Measurements from ENCODE around the gene PCDHA7. TPM values are rescaled to one million over a fixed set of nuclear protein-coding genes. Genes with fewer than 3 reads are reported as not detected.
"Not testable (repeated sequence)": the region's sequence is repeated elsewhere in the genome, so short reads cannot be mapped to it uniquely, and the experiment has no call there.

PCDHA7 gene, protein sequence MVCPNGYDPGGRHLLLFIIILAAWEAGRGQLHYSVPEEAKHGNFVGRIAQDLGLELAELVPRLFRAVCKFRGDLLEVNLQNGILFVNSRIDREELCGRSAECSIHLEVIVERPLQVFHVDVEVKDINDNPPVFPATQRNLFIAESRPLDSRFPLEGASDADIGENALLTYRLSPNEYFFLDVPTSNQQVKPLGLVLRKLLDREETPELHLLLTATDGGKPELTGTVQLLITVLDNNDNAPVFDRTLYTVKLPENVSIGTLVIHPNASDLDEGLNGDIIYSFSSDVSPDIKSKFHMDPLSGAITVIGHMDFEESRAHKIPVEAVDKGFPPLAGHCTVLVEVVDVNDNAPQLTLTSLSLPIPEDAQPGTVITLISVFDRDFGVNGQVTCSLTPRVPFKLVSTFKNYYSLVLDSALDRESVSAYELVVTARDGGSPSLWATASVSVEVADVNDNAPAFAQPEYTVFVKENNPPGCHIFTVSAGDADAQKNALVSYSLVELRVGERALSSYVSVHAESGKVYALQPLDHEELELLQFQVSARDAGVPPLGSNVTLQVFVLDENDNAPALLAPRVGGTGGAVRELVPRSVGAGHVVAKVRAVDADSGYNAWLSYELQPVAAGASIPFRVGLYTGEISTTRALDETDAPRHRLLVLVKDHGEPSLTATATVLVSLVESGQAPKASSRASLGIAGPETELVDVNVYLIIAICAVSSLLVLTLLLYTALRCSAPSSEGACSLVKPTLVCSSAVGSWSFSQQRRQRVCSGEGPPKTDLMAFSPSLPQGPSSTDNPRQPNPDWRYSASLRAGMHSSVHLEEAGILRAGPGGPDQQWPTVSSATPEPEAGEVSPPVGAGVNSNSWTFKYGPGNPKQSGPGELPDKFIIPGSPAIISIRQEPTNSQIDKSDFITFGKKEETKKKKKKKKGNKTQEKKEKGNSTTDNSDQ
- 0.49 TPM for polyA plus RNA-seq (2013, experiment 1 of 2)
- polyA plus RNA-seq (2013, experiment 2 of 2) = 0.47 TPM

DNA sequence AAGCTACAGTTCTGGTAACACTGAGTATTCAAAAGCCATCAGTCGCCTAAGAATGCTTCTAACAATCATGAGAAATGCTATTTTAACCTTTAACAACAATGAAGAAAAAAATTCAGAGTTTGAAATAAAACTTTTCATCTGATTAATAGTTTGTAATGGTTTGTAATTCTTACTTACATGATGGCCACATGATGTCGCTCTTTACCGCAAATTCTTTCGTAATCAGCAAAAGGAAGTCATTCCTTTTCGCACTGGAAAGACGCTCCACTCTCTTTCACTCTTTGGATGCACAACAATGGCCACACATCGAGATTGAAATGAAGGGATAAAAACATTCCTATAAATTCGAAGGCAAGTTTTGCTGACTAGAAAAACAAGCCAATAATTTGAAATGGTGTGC, at the start of gene PCDHA7:
TSS of gene PCDHA7 (plus strand) at position 277 of the 400 bp plus-strand sequence. CDS start at position 392, 115 bp downstream.
- Histone ChIP-seq H3K9me3 (replicated peaks in 1 of 2; ENCODE audit: control insufficient read depth in 2 of 2, insufficient read depth in 1 of 2, low read depth in 1 of 2, low read length in 2 of 2) (peaks cover 16 to 78% of the 10 kb centered on the region in 2 donors), H2BK15ac (ENCODE audit: low read length) (no peak within 1 kb of the TSS), H3K4me3 (ENCODE audit: low read length in 2 of 2) (no peak within 1 kb of the TSS), H2BK5ac (ENCODE audit: low read length) (no peak within 1 kb of the TSS), H3K23ac (ENCODE audit: low read depth, low read length, poor library complexity) (no peak within 1 kb of the TSS), H3K14ac (ENCODE audit: low read length) (no peak within 1 kb of the TSS), H3K79me1 (ENCODE audit: low read depth, low read length) (peaks cover 5% of the 10 kb centered on the region), H3K27me3 (ENCODE audit: control insufficient read depth in 3 of 3, insufficient read depth in 3 of 3, low read depth in 1 of 3, low read length in 3 of 3) (no peaks in the 10 kb centered on the region), H3K4ac (ENCODE audit: low read length) (no peak within 1 kb of the TSS), H3K36me3 (replicated peaks in 1 of 2; ENCODE audit: control insufficient read depth in 2 of 2, insufficient read depth in 2 of 2, low read length in 2 of 2) (peaks cover 12 to 51% of the 10 kb centered on the region in 2 donors), H2BK12ac (ENCODE audit: low read length) (no peak within 1 kb of the TSS), H3K4me2 (ENCODE audit: insufficient read depth, low read length, poor library complexity, severe bottlenecking) (no peak within 1 kb of the TSS), H3K9ac (ENCODE audit: low read depth, low read length, poor library complexity) (no peak within 1 kb of the TSS), H2AFZ (ENCODE audit: low read length) (no peak within 1 kb of the TSS), H3K4me1 (ENCODE audit: control insufficient read depth in 2 of 2, insufficient read depth in 1 of 2, low read depth in 1 of 2, low read length in 2 of 2) (no peaks in the 10 kb centered on the region), H4K8ac (ENCODE audit: low read depth, low read length) (no peak within 1 kb of the TSS), H2AK5ac (ENCODE audit: low read depth, low read length) (no peak within 1 kb of the TSS), H4K91ac (ENCODE audit: low read depth, low read length, poor library complexity) (no peak within 1 kb of the TSS), H3K27ac (replicated peaks; ENCODE audit: low read length) (no peak within 1 kb of the TSS), H2BK120ac (ENCODE audit: low read depth, low read length) (no peak within 1 kb of the TSS), H3K18ac (ENCODE audit: low read length) (no peak within 1 kb of the TSS)
- DNase-seq (ENCODE audit: low spot score) = no peak
- no CpG with 5 or more reads among the region's 8 CpGs for WGBS, 2 donors (ENCODE audit: extremely low coverage in 2 of 2, insufficient read length in 2 of 2, insufficient replicate concordance in 1 of 2)

DNA sequence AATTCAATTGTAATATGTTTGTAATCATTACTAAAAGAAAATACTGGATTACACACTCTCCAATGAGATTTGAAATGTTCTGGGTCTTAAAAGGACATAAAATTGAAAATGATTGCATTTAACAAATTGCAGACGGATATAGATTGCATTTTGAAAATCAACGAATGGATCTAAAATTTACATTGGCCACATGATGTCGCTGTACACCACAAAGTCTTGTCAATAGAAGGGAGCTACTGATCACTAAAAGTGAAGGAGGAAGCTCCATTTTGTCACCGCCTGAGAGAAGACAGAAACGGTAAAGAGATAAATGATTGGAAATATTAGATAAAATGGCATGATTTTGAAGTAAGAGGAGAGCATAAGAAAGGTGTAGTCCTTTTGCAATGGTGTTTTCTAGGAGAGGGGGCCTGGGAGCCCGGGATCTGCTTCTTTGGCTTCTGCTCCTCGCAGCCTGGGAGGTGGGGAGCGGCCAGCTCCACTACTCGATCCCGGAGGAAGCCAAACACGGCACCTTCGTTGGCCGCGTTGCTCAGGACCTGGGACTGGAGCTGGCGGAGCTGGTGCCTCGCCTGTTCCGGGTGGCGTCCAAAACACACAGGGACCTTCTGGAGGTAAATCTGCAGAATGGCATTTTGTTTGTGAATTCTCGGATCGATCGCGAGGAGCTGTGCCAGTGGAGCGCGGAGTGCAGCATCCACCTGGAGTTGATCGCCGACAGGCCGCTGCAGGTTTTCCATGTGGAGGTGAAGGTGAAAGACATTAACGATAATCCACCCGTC, 48.0 kb upstream of the PCDHA7 start, which contains the start of gene PCDHA1:
TSS of gene PCDHA1 (plus strand) at position 236 of the 782 bp plus-strand sequence.
- Histone ChIP-seq H2BK15ac (ENCODE audit: low read length) (no peak within 1 kb of the TSS), H3K9me3 (replicated peaks in 1 of 2; ENCODE audit: control insufficient read depth in 2 of 2, insufficient read depth in 1 of 2, low read depth in 1 of 2, low read length in 2 of 2) (peaks cover 25 to 34% of the 10 kb centered on the region in 2 donors), H3K27ac (replicated peaks; ENCODE audit: low read length) (no peak within 1 kb of the TSS), H3K18ac (ENCODE audit: low read length) (no peak within 1 kb of the TSS), H3K4me1 (ENCODE audit: control insufficient read depth in 2 of 2, insufficient read depth in 1 of 2, low read depth in 1 of 2, low read length in 2 of 2) (no peaks in the 10 kb centered on the region), H3K4me2 (ENCODE audit: insufficient read depth, low read length, poor library complexity, severe bottlenecking) (no peak within 1 kb of the TSS), H3K79me1 (ENCODE audit: low read depth, low read length) (no peaks in the 10 kb centered on the region), H2BK5ac (ENCODE audit: low read length) (no peak within 1 kb of the TSS), H2AK5ac (ENCODE audit: low read depth, low read length) (no peak within 1 kb of the TSS), H3K27me3 (ENCODE audit: control insufficient read depth in 3 of 3, insufficient read depth in 3 of 3, low read depth in 1 of 3, low read length in 3 of 3) (no peaks in the 10 kb centered on the region), H2AFZ (ENCODE audit: low read length) (peak within 1 kb of the TSS; percentile 52), H4K91ac (ENCODE audit: low read depth, low read length, poor library complexity) (no peak within 1 kb of the TSS), H3K14ac (ENCODE audit: low read length) (no peak within 1 kb of the TSS), H4K8ac (ENCODE audit: low read depth, low read length) (no peak within 1 kb of the TSS), H2BK12ac (ENCODE audit: low read length) (no peak within 1 kb of the TSS), H3K9ac (ENCODE audit: low read depth, low read length, poor library complexity) (no peak within 1 kb of the TSS), H3K36me3 (replicated peaks in 1 of 2; ENCODE audit: control insufficient read depth in 2 of 2, insufficient read depth in 2 of 2, low read length in 2 of 2) (no peaks in the 10 kb centered on the region), H3K23ac (ENCODE audit: low read depth, low read length, poor library complexity) (no peak within 1 kb of the TSS), H3K4ac (ENCODE audit: low read length) (no peak within 1 kb of the TSS), H3K4me3 (ENCODE audit: low read length in 2 of 2) (no peak within 1 kb of the TSS), H2BK120ac (ENCODE audit: low read depth, low read length) (no peak within 1 kb of the TSS)
- WGBS, 2 donors (ENCODE audit: extremely low coverage in 2 of 2, insufficient read length in 2 of 2, insufficient replicate concordance in 1 of 2) = no CpG with 5 or more reads among the region's 29 CpGs
- DNase-seq (ENCODE audit: low spot score) = no peak

DNA sequence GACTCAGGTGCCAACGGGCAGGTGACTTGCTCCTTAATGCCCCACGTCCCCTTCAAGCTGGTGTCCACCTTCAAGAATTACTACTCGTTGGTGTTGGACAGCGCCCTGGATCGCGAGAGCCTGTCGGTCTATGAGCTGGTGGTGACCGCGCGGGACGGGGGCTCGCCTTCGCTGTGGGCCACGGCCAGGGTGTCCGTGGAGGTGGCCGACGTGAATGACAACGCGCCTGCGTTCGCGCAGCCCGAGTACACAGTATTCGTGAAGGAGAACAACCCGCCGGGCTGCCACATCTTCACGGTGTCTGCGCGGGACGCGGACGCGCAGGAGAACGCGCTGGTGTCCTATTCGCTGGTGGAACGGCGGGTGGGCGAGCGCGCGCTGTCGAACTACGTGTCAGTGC, 46.6 kb upstream of the PCDHA7 start:
- DNase-seq (ENCODE audit: low spot score) = not testable (repeated sequence)

More for the DNA sequence above, 46.6 kb upstream of the PCDHA7 start:
- not testable (repeated sequence) for H2AFZ ChIP-seq (ENCODE audit: low read length); H3K4ac ChIP-seq (ENCODE audit: low read length); H4K8ac ChIP-seq (ENCODE audit: low read depth, low read length); H2BK5ac ChIP-seq (ENCODE audit: low read length); H3K4me3 ChIP-seq (ENCODE audit: low read length in 2 of 2); H3K14ac ChIP-seq (ENCODE audit: low read length); H3K36me3 ChIP-seq (replicated peaks in 1 of 2; ENCODE audit: control insufficient read depth in 2 of 2, insufficient read depth in 2 of 2, low read length in 2 of 2); H2BK15ac ChIP-seq (ENCODE audit: low read length); H4K91ac ChIP-seq (ENCODE audit: low read depth, low read length, poor library complexity); H3K4me2 ChIP-seq (ENCODE audit: insufficient read depth, low read length, poor library complexity, severe bottlenecking); H3K79me1 ChIP-seq (ENCODE audit: low read depth, low read length); H3K18ac ChIP-seq (ENCODE audit: low read length); H3K27me3 ChIP-seq (ENCODE audit: control insufficient read depth in 3 of 3, insufficient read depth in 3 of 3, low read depth in 1 of 3, low read length in 3 of 3); H2BK12ac ChIP-seq (ENCODE audit: low read length); H3K9ac ChIP-seq (ENCODE audit: low read depth, low read length, poor library complexity); H3K27ac ChIP-seq (replicated peaks; ENCODE audit: low read length); H3K4me1 ChIP-seq (ENCODE audit: control insufficient read depth in 2 of 2, insufficient read depth in 1 of 2, low read depth in 1 of 2, low read length in 2 of 2); H3K23ac ChIP-seq (ENCODE audit: low read depth, low read length, poor library complexity); H2AK5ac ChIP-seq (ENCODE audit: low read depth, low read length); H2BK120ac ChIP-seq (ENCODE audit: low read depth, low read length)
- H3K9me3 ChIP-seq (replicated peaks in 1 of 2; ENCODE audit: control insufficient read depth in 2 of 2, insufficient read depth in 1 of 2, low read depth in 1 of 2, low read length in 2 of 2) = peaks cover 24 to 34% of the 10 kb centered on the region in 2 donors
- no CpG with 5 or more reads among the region's 44 CpGs for WGBS, 2 donors (ENCODE audit: extremely low coverage in 2 of 2, insufficient read length in 2 of 2, insufficient replicate concordance in 1 of 2)
